GM18520 (cell line): Measurements from ENCODE around the gene PRDM13.
"Not testable (repeated sequence)": the region's sequence is repeated elsewhere in the genome, so short reads cannot be mapped to it uniquely, and the experiment has no call there.

Source experiments
- ATAC-seq: cut with Tn5 transposase; IDR thresholded peaks from one replicate; pipeline ENCODE4 v1.9.1; 2021; ENCODE audit not compliant: unreplicated experiment

Gene PRDM13

GRCh38 chr6:99606656-99607415, at the start of gene PRDM13:
TSS of gene PRDM13 (plus strand) at chr6:99606833. CDS start at chr6:99607035, 202 bp downstream.
- no peak for ATAC-seq

- ATAC-seq: no peak
Observed at GRCh38 chr6:99559057-99559456, 47.6 kb upstream of the PRDM13 start.

GRCh38 chr6:99560668-99561067, 46.0 kb upstream of the PRDM13 start:
- no peak for ATAC-seq

- no peak for ATAC-seq
Observed at GRCh38 chr6:99563056-99563723, 43.4 kb upstream of the PRDM13 start.

- ATAC-seq: peak; percentile 99
Observed at GRCh38 chr6:99568103-99568933, 38.3 kb upstream of the PRDM13 start, which contains the start of gene CCNC. TSS of gene CCNC (minus strand) at chr6:99568660. CDS start at chr6:99568527, 133 bp downstream.

GRCh38 chr6:99573980-99574617, 32.5 kb upstream of the PRDM13 start:
- ATAC-seq: no peak

GRCh38 chr6:99575544-99576227, 30.9 kb upstream of the PRDM13 start:
- ATAC-seq: no peak

- no peak for ATAC-seq
Observed at GRCh38 chr6:99579781-99580180, 26.9 kb upstream of the PRDM13 start.

- ATAC-seq: no peak
Observed at GRCh38 chr6:99587792-99588191, 18.8 kb upstream of the PRDM13 start.

GRCh38 chr6:99588618-99589289, 17.9 kb upstream of the PRDM13 start:
- ATAC-seq: peak; percentile 95

- no peak for ATAC-seq
Observed at GRCh38 chr6:99589290-99589672, 17.4 kb upstream of the PRDM13 start.

GRCh38 chr6:99589907-99590493, 16.6 kb upstream of the PRDM13 start:
- ATAC-seq: no peak

- ATAC-seq: no peak
Observed at GRCh38 chr6:99590728-99591672, 15.6 kb upstream of the PRDM13 start.

- ATAC-seq: no peak
Observed at GRCh38 chr6:99591673-99592364, 14.8 kb upstream of the PRDM13 start.

GRCh38 chr6:99592900-99593299, 13.7 kb upstream of the PRDM13 start:
- ATAC-seq: no peak

GRCh38 chr6:99594696-99595095, 11.9 kb upstream of the PRDM13 start:
- ATAC-seq: not testable (repeated sequence)

- no peak for ATAC-seq
Observed at GRCh38 chr6:99602520-99603420, 3.9 kb upstream of the PRDM13 start.
